Subcutaneous adipose tissue (tissue), 4 donors: ENCODE measurements around the gene RNF213. TPM values are rescaled to one million over a fixed set of nuclear protein-coding genes. Genes with fewer than 3 reads are reported as not detected.

Experiments
- total RNA-seq, 4 donors: library from RNA; depleted of rRNA; stranded (reverse); fragments of >200 nt; gene quantifications; one replicate each; pipeline ENCODE4 v1.1.0, GENCODE V29; 2016
- TF ChIP-seq, protein P1 (sequence below): fragments of 450-650 bp; IDR thresholded peaks from one replicate; pipeline ENCODE4 v1.5.1; 2016; ENCODE audit warnings: low read depth, mild to moderate bottlenecking, control low read depth, antibody characterized with exemption, moderate library complexity

Gene RNF213
- total RNA-seq, 4 donors from 2014 or later = 114 to 167 (median 144) TPM

DNA sequence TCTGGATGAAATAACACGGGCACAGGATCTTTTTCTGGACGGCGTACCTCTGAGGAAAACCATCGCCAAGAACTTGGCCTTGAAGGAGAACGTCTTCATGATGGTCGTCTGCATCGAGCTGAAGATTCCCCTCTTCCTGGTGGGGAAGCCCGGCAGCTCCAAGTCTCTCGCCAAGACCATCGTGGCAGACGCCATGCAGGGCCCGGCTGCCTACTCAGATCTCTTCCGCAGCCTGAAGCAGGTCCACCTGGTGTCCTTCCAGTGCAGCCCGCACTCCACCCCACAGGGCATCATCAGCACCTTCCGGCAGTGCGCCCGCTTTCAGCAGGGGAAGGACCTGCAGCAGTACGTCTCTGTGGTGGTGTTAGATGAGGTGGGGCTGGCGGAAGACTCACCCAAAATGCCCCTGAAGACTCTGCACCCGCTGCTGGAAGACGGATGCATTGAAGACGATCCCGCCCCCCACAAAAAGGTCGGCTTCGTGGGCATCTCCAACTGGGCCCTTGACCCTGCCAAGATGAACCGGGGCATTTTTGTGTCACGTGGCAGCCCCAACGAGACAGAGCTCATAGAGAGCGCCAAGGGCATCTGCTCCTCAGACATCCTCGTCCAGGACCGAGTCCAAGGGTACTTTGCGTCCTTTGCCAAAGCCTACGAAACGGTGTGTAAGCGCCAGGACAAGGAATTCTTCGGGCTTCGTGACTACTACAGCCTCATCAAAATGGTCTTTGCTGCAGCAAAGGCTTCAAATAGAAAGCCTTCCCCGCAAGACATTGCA is 86.0 kb downstream of the RNF213 start:
- TF ChIP-seq, protein P1, sequence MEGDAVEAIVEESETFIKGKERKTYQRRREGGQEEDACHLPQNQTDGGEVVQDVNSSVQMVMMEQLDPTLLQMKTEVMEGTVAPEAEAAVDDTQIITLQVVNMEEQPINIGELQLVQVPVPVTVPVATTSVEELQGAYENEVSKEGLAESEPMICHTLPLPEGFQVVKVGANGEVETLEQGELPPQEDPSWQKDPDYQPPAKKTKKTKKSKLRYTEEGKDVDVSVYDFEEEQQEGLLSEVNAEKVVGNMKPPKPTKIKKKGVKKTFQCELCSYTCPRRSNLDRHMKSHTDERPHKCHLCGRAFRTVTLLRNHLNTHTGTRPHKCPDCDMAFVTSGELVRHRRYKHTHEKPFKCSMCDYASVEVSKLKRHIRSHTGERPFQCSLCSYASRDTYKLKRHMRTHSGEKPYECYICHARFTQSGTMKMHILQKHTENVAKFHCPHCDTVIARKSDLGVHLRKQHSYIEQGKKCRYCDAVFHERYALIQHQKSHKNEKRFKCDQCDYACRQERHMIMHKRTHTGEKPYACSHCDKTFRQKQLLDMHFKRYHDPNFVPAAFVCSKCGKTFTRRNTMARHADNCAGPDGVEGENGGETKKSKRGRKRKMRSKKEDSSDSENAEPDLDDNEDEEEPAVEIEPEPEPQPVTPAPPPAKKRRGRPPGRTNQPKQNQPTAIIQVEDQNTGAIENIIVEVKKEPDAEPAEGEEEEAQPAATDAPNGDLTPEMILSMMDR = no peak

DNA sequence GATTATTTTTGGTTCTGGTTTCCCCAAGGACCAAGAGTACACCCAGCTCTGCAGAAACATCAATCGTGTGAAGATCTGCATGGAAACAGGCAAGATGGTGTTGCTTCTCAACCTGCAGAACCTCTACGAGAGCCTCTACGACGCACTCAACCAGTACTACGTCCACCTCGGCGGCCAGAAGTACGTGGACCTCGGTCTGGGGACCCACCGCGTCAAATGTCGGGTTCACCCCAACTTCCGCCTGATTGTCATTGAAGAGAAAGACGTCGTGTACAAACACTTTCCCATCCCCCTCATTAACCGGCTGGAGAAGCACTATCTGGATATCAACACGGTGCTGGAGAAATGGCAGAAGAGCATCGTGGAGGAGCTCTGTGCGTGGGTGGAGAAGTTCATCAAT is 86.9 kb downstream of the RNF213 start:
- TF ChIP-seq, protein P1 = no peak

DNA sequence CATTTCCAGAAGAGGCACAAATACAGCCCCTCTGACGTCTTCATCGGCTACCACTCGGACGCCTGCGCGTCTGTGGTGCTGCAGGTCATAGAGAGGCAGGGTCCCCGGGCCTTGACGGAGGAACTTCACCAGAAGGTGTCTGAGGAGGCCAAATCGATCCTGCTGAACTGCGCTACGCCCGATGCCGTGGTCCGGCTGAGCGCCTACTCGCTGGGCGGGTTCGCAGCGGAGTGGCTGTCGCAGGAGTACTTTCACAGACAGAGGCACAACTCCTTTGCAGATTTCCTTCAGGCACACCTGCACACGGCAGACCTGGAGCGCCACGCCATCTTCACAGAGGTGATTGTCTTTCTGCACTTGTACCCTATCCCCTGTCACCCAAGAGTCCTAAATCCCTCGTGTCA is 87.3 kb downstream of the RNF213 start:
- TF ChIP-seq, protein P1 = no peak

DNA sequence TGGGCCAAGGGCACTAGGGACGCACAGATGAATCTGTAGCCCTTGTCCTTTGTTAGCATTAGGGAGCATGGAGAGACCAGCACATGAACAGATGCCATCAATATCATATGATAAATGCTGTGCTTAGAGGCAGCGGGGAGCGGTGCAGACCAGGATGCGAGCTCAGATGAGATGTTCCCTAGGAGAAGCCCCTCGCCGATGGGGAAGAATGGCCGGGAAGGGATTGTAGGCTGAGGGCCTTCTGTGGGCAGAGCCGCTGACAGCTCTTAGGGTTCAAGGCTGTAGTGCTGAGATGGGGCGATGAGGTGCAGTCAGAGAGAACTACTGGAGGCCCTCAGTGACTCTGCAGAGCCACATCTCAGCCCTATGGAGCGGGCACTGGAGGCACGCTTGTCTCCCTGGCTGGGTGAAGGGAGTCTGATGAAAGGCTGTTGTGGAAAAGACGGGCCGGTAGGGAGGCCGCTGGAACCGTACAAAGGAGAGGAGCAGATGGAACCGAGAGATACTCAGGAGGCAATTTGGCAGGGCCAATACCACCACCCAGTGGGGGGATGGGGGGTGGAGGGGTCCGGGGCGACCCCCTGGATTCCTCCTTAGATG is 88.0 kb downstream of the RNF213 start:
- TF ChIP-seq, protein P1 = no peak

DNA sequence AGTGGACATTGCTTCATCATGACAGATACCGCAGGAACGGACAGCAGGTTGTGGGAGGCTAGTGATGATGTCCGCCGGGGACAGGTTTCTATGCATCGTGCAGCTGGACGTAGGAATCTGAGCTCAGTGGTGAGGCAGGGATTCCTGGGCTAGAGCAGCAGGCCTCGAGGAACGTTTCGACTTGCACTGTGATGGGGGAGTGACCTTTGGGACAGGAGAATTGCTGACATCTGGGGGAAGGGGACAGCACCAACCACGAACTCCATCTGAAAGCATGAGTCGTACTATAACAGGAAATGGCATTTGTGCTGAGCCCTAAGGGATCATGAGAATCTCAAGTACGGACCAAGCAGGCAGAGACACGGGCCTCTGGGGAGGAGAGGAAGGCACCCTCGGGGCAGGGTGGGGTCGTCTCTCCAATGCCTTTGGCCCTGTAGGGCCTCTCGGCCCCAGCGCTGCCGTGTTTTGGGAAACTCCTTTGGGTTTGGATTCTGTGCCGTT is 88.5 kb downstream of the RNF213 start:
- TF ChIP-seq, protein P1 = no peak

DNA sequence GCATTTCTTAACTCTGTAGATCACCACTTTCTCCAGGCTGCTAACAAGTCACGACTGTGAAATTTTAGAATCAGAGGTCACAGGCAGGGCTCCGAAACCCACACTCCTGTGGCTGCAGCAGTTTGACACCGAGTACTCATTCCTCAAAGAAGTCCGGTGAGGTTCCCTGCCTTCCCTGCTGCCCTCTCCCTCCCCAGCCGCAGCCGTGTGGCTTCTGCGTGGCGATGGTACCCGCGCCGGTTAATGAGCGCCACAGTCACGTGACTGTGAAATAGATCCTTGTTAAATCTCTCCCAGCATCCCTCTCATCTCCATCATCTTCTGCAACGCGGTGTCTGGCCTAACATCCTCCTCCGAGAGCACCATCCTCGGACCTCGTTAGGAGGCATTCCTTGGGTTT is 89.1 kb downstream of the RNF213 start:
- TF ChIP-seq, protein P1 = no peak

DNA sequence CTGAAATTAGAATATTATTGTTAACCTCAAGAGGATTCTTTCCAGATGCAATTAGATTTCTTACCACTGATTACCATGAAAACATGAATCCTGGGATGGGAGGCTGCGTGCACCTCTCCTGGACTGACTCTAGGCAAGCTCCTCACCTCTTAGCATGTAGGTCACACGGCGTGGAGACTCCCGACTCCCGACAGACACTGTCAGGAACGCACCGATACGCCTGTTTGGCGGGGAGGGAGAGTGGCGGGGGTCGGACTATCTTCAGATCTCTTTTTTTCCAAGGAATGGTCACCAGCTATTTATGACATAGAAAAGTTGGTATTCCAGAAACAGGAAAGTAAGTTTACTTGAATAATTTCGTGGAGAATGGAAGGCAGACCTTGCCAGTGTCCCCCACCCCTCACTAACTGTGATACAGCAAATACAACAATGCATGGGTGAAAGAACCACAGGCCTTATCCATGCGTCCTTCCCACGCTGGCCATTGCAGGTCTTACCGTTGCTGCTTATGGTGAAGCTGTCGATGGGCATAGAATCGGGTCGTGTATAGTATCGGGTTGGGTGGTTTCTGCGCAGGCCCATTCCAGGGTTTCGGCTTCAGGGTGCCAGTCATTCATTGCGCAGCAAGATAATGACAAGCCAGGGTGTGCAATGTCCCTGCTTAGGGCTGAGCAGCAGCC is 91.7 kb downstream of the RNF213 start:
- TF ChIP-seq, protein P1 = no peak
